HG03439 (cell line): ENCODE measurements around the gene SNCG.
"Not testable (repeated sequence)": the region's sequence is repeated elsewhere in the genome, so short reads cannot be mapped to it uniquely, and the experiment has no call there.

Source experiments
- ATAC-seq: cut with Tn5 transposase; IDR thresholded peaks from one replicate; pipeline ENCODE4 v1.9.1; 2021; ENCODE audit warnings: mild to moderate bottlenecking, moderate library complexity; ENCODE audit not compliant: unreplicated experiment

SNCG gene

GRCh38 chr10:86944907-86945306 lies 13.5 kb upstream of the SNCG start:
- ATAC-seq = no peak

DNA sequence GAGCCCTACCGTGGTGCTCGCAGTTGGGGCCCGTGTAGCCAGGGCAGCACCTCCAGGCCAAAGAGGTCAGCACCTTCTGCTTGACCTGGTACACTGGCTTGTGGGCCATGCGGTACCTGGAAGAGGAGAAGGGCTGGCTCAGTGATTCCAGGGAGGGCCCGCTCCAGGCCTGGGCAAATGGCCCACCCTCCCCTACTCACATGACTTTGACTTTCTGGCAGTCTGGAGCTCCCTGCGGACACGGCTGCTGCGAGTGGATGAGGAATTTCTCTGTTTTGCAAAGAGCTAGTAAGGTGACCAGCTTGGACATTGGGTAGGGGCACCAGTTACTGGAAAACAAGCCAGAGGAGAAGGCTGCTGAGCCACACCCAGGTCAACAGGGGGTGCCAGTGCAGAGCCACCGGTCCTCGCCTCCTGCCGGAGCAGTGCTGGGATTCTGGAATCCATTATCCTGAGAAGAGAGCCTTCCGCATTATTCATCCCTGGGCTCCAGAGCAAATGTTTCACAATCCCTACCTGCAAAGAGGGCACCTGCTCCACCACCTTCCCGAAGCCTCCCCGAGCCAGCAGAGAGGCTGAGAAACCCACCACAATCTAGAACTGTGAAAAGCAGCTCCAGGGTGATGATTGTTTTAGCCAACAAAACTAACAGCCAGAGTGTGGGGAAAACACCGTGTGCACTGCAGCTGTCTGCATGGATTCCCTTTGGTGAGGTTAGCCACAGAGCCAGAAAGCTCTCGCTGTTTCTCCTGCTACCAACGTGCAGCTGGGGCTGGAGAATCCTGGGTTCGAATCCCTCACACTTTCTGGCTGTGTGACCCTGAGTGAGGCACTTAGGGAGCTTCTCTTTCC lies 12.8 kb upstream of the SNCG start:
- no peak for ATAC-seq

- ATAC-seq = no peak
Measured at GRCh38 chr10:86946213-86947155, 11.9 kb upstream of the SNCG start.

- ATAC-seq = not testable (repeated sequence)
Measured at GRCh38 chr10:86947806-86948205, 10.6 kb upstream of the SNCG start.

DNA sequence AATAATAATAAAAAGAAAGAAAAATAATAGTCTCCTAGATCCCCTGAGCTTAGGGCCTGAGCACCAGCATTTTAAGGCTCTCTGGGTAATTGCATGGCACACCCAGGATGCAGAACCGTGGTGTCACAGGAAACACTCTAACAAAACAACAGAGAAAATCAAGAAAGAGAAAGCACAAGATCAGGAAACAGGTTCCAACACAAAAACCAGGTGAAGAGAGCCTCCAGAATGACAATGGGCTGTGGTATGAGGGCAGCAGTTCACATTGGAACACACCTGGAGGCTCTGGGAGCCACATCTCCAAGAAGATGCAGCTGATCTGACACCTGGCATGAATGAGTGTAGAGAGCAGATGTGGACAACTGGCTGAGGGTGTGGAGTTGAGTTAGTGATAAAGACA lies 8.1 kb upstream of the SNCG start:
- ATAC-seq = no peak

DNA sequence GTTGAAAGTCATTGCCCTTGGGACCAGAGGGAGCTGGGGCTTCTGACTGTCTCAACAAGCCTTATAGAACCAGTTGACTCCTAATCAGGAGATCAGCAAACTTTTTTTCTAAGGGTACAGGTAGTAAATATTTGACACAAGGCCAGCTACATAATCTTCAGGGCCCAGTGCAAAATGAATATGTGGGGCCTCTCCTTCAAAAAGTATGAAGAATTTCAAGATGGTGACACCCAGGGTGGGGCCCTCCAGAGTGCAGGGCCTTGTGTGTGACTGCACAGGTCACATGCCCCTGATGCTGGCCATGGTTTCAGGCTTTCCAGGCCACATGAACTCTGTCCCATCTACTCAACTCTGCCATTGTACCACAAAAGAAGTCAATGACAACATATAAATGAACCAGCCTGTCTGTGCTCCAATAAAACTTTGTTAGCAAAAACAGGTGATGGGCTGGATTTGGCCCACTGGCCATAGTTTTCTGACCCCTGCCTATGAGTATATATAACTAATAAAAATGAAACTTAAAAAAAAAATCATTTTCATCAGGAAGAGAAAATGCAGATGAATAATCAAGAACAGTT lies 7.1 kb upstream of the SNCG start:
- ATAC-seq = no peak

- ATAC-seq = no peak
Measured at GRCh38 chr10:86952106-86952505, 6.3 kb upstream of the SNCG start.

- not testable (repeated sequence) for ATAC-seq
Measured at GRCh38 chr10:86952697-86953096, 5.7 kb upstream of the SNCG start.

GRCh38 chr10:86953747-86954680 lies 4.4 kb upstream of the SNCG start:
- ATAC-seq = no peak

GRCh38 chr10:86954681-86955500 lies 3.5 kb upstream of the SNCG start:
- no peak for ATAC-seq

DNA sequence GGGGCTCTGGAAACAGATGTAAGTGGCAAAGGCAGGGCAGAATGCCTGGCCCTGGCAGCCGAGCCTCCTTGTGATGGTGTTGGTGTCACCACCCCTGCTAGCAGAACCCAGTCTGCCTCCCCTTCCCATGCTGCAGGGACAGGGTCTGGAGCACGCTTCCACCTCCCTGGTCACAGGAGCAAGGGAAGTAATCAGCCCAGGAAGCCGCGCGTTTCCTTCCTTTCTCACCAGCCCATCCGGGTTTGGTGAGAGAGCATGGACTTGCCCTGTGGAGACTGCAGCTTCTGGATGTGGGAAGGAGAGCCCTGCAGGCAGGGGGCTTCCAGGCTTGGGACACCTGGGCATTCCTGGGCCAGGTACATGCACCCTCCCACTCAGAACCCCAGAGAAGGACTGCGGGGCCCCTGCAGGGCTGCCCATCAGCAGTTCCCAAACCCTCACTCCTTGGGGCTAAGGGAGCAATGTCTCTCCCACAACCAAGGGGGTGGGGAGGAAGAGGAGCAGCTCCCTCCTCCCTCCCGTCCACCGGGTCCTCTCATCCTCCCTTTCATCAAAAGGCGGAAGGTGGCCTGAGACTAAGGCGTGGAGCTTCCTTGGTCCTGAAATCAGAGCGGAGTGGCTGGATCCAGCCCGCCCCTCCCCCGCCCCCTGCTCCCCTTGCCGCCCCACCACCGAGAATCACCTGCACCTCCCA lies 2.8 kb upstream of the SNCG start:
- ATAC-seq = no peak

- no peak for ATAC-seq
Measured at GRCh38 chr10:86956195-86956847, 2.1 kb upstream of the SNCG start.

GRCh38 chr10:86956848-86957448 lies 1.5 kb upstream of the SNCG start:
- no peak for ATAC-seq

- ATAC-seq = no peak
Measured at GRCh38 chr10:86957471-86958115, 806 bp upstream of the SNCG start, which contains the start of gene MMRN2. Gene MMRN2, minus strand, starts transcription at chr10:86957615. Its CDS starts 74 bp downstream, at chr10:86957541.

GRCh38 chr10:86958901-86959736 lies 720 bp downstream of the SNCG start:
- ATAC-seq = no peak

- ATAC-seq = no peak
Measured at GRCh38 chr10:86959737-86960002, 1.3 kb downstream of the SNCG start.
